NB4 (cell line): ENCODE data around the gene MAFF.

ENCODE experiments used
- MAX ChIP-seq: IDR thresholded peaks from 2 replicates; pipeline ENCODE4 v1.6.1; 2011; ENCODE audit warnings: low read depth, low read length
- POLR2A ChIP-seq: IDR thresholded peaks from 2 replicates; pipeline ENCODE4 v1.6.1; 2011; ENCODE audit warnings: mild to moderate bottlenecking; ENCODE audit not compliant: insufficient read length; ENCODE audit errors: extremely low read depth
- TF ChIP-seq, protein P1 (sequence below): IDR thresholded peaks from one replicate; pipeline ENCODE4 v1.5.1; 2012; ENCODE audit warnings: low read depth, low read length

- TF ChIP-seq POLR2A: no peak
- TF ChIP-seq, protein P1, sequence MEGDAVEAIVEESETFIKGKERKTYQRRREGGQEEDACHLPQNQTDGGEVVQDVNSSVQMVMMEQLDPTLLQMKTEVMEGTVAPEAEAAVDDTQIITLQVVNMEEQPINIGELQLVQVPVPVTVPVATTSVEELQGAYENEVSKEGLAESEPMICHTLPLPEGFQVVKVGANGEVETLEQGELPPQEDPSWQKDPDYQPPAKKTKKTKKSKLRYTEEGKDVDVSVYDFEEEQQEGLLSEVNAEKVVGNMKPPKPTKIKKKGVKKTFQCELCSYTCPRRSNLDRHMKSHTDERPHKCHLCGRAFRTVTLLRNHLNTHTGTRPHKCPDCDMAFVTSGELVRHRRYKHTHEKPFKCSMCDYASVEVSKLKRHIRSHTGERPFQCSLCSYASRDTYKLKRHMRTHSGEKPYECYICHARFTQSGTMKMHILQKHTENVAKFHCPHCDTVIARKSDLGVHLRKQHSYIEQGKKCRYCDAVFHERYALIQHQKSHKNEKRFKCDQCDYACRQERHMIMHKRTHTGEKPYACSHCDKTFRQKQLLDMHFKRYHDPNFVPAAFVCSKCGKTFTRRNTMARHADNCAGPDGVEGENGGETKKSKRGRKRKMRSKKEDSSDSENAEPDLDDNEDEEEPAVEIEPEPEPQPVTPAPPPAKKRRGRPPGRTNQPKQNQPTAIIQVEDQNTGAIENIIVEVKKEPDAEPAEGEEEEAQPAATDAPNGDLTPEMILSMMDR: no peak
- TF ChIP-seq MAX: no peak
Observed at GRCh38 chr22:38173641-38173906, 28.2 kb upstream of the MAFF start.
